Esophagus muscularis mucosa (tissue), 3 donors: ENCODE measurements around the gene KCP.

ENCODE experiments used
- CTCF ChIP-seq, 3 experiments: fragments of 200-600 bp in 2 of 3; fragments of 450-650 bp in 1 of 3; sonication (generic) in 2 of 3; IDR thresholded peaks; one replicate each; pipeline ENCODE4 v1.5.1; 2017 to 2019; ENCODE audit warnings: antibody characterized with exemption in 3 of 3, mild to moderate bottlenecking in 2 of 3, moderate library complexity in 1 of 3
- POLR2A ChIP-seq: fragments of 450-650 bp; IDR thresholded peaks from one replicate; pipeline ENCODE4 v1.6.1; 2017; ENCODE audit warnings: antibody characterized with exemption, moderate library complexity, mild to moderate bottlenecking, low read depth
- POLR2AphosphoS5 ChIP-seq, 2 donors: sonication (generic); formaldehyde crosslinking; IDR thresholded peaks; one replicate each; pipeline ENCODE4 v1.6.1; 2017; ENCODE audit warnings: antibody characterized with exemption in 2 of 2

- no peak for TF ChIP-seq CTCF (IDR thresholded peaks at IDR 0.05)
- no peak for TF ChIP-seq POLR2A
- no peak for TF ChIP-seq POLR2AphosphoS5 (IDR thresholded peaks at IDR 0.05)
Observed at GRCh38 chr7:128871050-128871449, 39.5 kb downstream of the KCP start.
